Tibial nerve (tissue), 4 donors: ENCODE measurements around the gene DCAF11. TPM values are rescaled to one million over a fixed set of nuclear protein-coding genes. Genes with fewer than 3 reads are reported as not detected.

Experiments used
- DNase-seq, 2 donors: peaks; one replicate each; pipeline ENCODE4 v3.0.0-alpha.2; 2019; ENCODE audit warnings: low spot score in 2 of 2
- H3K27ac ChIP-seq, 4 donors: fragments of 200-600 bp; sonication (generic) in 3 of 4; one replicate each; pipeline ENCODE4 v1.5.1; 2017 to 2019; ENCODE audit warnings: mild to moderate bottlenecking in 1 of 4
- H3K27me3 ChIP-seq, 2 donors: fragments of 200-600 bp; sonication (generic) in 1 of 2; one replicate each; pipeline versions ENCODE4 v1.5.1 to v1.6.0; 2017 to 2019
- H3K36me3 ChIP-seq, 3 donors: fragments of 200-600 bp; sonication (generic); one replicate each; pipeline ENCODE4 v1.5.1; 2018 to 2019
- H3K4me1 ChIP-seq, 4 donors: fragments of 200-600 bp; sonication (generic) in 3 of 4; one replicate each; pipeline ENCODE4 v1.5.1; 2017 to 2019
- H3K4me3 ChIP-seq, 4 donors: fragments of 200-600 bp; sonication (generic) in 3 of 4; one replicate each; pipeline ENCODE4 v1.5.1; 2017 to 2019; ENCODE audit warnings: mild to moderate bottlenecking in 1 of 4, moderate library complexity in 1 of 4
- H3K9me3 ChIP-seq, 4 donors: fragments of 200-600 bp; sonication (generic) in 3 of 4; one replicate each; pipeline ENCODE4 v1.5.1; 2017 to 2019
- EP300 ChIP-seq, 2 donors: sonication (generic); formaldehyde crosslinking; IDR thresholded peaks; one replicate each; pipeline ENCODE4 v1.6.1; 2017; ENCODE audit warnings: antibody characterized with exemption in 2 of 2, mild to moderate bottlenecking in 1 of 2
- POLR2A ChIP-seq, 2 donors: fragments of 450-650 bp; IDR thresholded peaks; one replicate each; pipeline ENCODE4 v1.6.1; 2017; ENCODE audit warnings: antibody characterized with exemption in 2 of 2, mild to moderate bottlenecking in 2 of 2, moderate library complexity in 2 of 2
- WGBS, 2 donors: methylation state at CpG; one replicate each; pipeline ENCODE4 v1.1.5; 2018; 5-methylcytosine and 5-hydroxymethylcytosine counted together
- total RNA-seq, 4 donors: library from RNA; depleted of rRNA; stranded (reverse); fragments of >200 nt; gene quantifications; one replicate each; pipeline ENCODE4 v1.1.0, GENCODE V29; 2016
- TF ChIP-seq, protein P1 (sequence below), 5 experiments: fragments of 200-600 bp in 3 of 5; fragments of 450-650 bp in 2 of 5; sonication (generic) in 3 of 5; IDR thresholded peaks; one replicate each; pipeline ENCODE4 v1.5.1; 2016 to 2019; ENCODE audit warnings: antibody characterized with exemption in 5 of 5, mild to moderate bottlenecking in 3 of 5, moderate library complexity in 2 of 5

Gene DCAF11
- total RNA-seq, 4 donors from 2014 or later, result 68.9 to 126 (median 98.9) TPM

DNA sequence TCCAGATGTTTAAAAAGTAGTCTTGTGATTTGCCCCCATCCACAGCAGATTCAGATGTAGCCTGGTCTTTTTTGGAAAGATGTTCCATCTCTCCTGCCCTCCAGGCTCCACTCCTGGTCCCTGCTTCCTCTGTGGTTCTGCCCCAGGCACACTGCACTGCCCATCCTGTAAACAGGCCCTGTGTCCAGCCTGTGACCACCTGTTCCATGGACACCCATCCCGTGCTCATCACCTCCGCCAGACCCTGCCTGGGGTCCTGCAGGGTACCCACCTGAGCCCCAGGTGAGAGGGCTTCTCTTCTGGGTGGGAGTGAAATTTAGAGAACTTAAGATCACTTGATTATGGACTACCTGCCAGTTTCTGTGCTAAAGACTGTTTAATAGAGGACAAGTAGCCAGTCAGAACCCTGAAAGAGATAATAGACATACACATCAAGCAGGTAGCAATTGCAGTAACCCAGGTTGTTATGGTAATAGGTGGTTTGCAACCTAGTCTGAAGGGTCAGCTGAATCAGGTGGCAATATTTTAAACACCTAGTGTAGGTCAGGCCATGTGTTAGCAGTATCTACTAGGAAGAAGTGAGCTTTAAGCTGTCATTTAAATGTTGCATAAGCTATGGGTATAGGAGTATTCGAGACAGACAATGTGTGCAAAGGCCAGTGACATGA lies 34.9 kb downstream of the DCAF11 start:
- Histone ChIP-seq H3K36me3 (peaks cover 5 to 63% (median 22%) of the 10 kb centered on the region in 3 donors), H3K27ac (no peak overlapping the region)

DNA sequence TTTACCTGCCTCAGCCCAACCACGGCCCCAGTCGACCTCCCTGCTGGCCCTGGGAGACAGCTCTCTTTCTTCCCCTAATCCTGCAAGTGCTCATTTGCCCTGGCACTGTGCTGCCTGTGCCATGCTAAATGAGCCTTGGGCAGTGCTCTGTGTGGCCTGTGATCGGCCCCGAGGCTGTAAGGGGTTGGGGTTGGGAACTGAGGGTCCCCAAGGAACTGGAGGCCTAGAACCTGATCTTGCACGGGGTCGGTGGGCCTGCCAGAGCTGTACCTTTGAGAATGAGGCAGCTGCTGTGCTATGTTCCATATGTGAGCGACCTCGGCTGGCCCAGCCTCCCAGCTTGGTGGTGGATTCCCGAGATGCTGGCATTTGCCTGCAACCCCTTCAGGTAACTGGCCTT lies 35.5 kb downstream of the DCAF11 start:
- H3K9me3 ChIP-seq, result no peaks in the 10 kb centered on the region
- WGBS, 2 donors, result 89 to 90% methylated on average over 9 of the region's 9 CpGs
- H3K27me3 ChIP-seq, result no peaks in the 10 kb centered on the region
- peaks cover 5 to 69% (median 27%) of the 10 kb centered on the region in 3 donors for H3K36me3 ChIP-seq
- no peak for DNase-seq
- H3K4me3 ChIP-seq, result no peak overlapping the region
- no peak overlapping the region for H3K27ac ChIP-seq
- TF ChIP-seq, protein P1, sequence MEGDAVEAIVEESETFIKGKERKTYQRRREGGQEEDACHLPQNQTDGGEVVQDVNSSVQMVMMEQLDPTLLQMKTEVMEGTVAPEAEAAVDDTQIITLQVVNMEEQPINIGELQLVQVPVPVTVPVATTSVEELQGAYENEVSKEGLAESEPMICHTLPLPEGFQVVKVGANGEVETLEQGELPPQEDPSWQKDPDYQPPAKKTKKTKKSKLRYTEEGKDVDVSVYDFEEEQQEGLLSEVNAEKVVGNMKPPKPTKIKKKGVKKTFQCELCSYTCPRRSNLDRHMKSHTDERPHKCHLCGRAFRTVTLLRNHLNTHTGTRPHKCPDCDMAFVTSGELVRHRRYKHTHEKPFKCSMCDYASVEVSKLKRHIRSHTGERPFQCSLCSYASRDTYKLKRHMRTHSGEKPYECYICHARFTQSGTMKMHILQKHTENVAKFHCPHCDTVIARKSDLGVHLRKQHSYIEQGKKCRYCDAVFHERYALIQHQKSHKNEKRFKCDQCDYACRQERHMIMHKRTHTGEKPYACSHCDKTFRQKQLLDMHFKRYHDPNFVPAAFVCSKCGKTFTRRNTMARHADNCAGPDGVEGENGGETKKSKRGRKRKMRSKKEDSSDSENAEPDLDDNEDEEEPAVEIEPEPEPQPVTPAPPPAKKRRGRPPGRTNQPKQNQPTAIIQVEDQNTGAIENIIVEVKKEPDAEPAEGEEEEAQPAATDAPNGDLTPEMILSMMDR (IDR thresholded peaks at IDR 0.05), result no peak
- no peak for TF ChIP-seq EP300 (IDR thresholded peaks at IDR 0.05)
- TF ChIP-seq POLR2A (IDR thresholded peaks at IDR 0.05), result no peak
- peaks cover 4 to 32% (median 18%) of the 10 kb centered on the region in 4 donors for H3K4me1 ChIP-seq

More for the DNA sequence above, 34.9 kb downstream of the DCAF11 start:
- DNase-seq, result no peak
- 94 to 96% methylated on average over 3 of the region's 3 CpGs for WGBS, 2 donors
- Histone ChIP-seq H3K4me1 (peaks cover 4 to 38% (median 19%) of the 10 kb centered on the region in 4 donors), H3K4me3 (no peak overlapping the region), H3K9me3 (no peaks in the 10 kb centered on the region), H3K27me3 (no peaks in the 10 kb centered on the region)
- TF ChIP-seq, protein P1 (IDR thresholded peaks at IDR 0.05), result no peak
- TF ChIP-seq POLR2A (IDR thresholded peaks at IDR 0.05) (no peak), EP300 (IDR thresholded peaks at IDR 0.05) (no peak)

DNA sequence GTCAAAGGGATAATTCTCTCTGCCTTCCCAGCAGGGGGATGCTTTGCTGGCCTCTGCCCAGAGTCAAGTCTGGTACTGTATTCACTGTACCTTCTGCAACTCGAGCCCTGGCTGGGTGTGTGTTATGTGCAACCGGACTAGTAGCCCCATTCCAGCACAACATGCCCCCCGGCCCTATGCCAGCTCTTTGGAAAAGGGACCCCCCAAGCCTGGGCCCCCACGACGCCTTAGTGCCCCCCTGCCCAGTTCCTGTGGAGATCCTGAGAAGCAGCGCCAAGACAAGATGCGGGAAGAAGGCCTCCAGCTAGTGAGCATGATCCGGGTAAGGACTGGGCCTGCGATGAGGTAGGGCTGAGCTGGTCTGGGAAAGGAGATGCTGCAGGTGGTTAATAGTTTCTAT lies 36.0 kb downstream of the DCAF11 start:
- no peaks in the 10 kb centered on the region for H3K9me3 ChIP-seq
- TF ChIP-seq POLR2A (IDR thresholded peaks at IDR 0.05), result no peak
- TF ChIP-seq EP300 (IDR thresholded peaks at IDR 0.05), result no peak
- TF ChIP-seq, protein P1 (IDR thresholded peaks at IDR 0.05), result no peak
- no peaks in the 10 kb centered on the region for H3K27me3 ChIP-seq
- no peak overlapping the region for H3K4me3 ChIP-seq
- H3K36me3 ChIP-seq, result peaks cover 8 to 74% (median 32%) of the 10 kb centered on the region in 3 donors
- peaks cover 4 to 27% (median 14%) of the 10 kb centered on the region in 4 donors for H3K4me1 ChIP-seq
- WGBS, 2 donors, result 91 to 97% methylated on average over 9 of the region's 9 CpGs
- no peak overlapping the region for H3K27ac ChIP-seq
- DNase-seq, result no peak

DNA sequence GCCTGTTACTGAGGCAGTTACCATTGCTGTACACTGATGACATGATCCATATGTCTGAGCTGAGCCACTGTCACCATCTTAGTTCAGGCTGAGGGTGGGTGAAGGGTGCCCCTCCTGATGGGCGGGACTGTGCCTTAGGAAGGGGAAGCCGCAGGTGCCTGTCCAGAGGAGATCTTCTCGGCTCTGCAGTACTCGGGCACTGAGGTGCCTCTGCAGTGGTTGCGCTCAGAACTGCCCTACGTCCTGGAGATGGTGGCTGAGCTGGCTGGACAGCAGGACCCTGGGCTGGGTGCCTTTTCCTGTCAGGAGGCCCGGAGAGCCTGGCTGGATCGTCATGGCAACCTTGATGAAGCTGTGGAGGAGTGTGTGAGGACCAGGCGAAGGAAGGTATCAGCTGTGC lies 36.4 kb downstream of the DCAF11 start:
- Histone ChIP-seq H3K4me3 (no peak overlapping the region), H3K4me1 (peaks cover under 1 to 23% (median 9%) of the 10 kb centered on the region in 4 donors), H3K36me3 (peaks cover 8 to 78% (median 36%) of the 10 kb centered on the region in 3 donors), H3K27ac (no peak overlapping the region), H3K9me3 (no peaks in the 10 kb centered on the region), H3K27me3 (no peaks in the 10 kb centered on the region)
- 77 to 87% methylated on average over 9 of the region's 9 CpGs for WGBS, 2 donors
- TF ChIP-seq POLR2A (IDR thresholded peaks at IDR 0.05), result no peak
- no peak for DNase-seq

DNA sequence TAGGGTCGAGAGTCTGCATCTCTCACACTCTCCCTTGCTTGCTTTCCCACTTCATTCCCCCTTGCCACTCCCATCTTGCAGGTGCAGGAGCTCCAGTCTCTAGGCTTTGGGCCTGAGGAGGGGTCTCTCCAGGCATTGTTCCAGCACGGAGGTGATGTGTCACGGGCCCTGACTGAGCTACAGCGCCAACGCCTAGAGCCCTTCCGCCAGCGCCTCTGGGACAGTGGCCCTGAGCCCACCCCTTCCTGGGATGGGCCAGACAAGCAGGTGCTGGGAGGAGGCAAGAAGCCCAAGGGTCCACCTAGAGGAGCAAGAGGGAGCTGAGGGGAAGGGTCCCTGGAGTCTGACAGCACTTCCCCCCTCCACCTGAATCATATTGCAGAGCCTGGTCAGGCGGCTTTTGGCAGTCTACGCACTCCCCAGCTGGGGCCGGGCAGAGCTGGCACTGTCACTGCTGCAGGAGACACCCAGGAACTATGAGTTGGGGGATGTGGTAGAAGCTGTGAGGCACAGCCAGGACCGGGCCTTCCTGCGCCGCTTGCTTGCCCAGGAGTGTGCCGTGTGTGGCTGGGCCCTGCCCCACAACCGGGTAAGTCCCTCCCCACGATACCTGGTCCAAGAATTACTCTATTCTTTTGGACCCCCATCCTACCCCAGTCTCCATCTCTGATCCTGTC lies 37.0 kb downstream of the DCAF11 start:
- Histone ChIP-seq H3K9me3 (no peaks in the 10 kb centered on the region), H3K27me3 (no peaks in the 10 kb centered on the region), H3K27ac (no peak overlapping the region), H3K4me3 (no peak overlapping the region), H3K36me3 (peaks cover 8 to 84% (median 41%) of the 10 kb centered on the region in 3 donors), H3K4me1 (peaks cover 0 to 22% (median 8%) of the 10 kb centered on the region in 4 donors)
- TF ChIP-seq, protein P1 (IDR thresholded peaks at IDR 0.05), result no peak
- TF ChIP-seq POLR2A (IDR thresholded peaks at IDR 0.05) (no peak), EP300 (IDR thresholded peaks at IDR 0.05) (no peak)
- WGBS, 2 donors, result 93 to 96% methylated on average over 10 to 16 of the region's 16 CpGs
- DNase-seq, result no peak
